DND-41 (cell line): ENCODE data around the gene ACSF3.

Source experiments
- EZH2 ChIP-seq: IDR thresholded peaks from 3 replicates; pipeline ENCODE4 v1.6.1; 2012; ENCODE audit warnings: borderline replicate concordance, low read depth, mild to moderate bottlenecking, moderate library complexity, low read length, inconsistent platforms; ENCODE audit not compliant: severe bottlenecking
- TF ChIP-seq, protein P1 (sequence below): IDR thresholded peaks from 2 replicates; pipeline ENCODE4 v1.5.1; 2012; ENCODE audit warnings: borderline replicate concordance, low read length, moderate library complexity, mild to moderate bottlenecking; ENCODE audit not compliant: poor library complexity, severe bottlenecking; ENCODE audit errors: extremely low read depth

DNA sequence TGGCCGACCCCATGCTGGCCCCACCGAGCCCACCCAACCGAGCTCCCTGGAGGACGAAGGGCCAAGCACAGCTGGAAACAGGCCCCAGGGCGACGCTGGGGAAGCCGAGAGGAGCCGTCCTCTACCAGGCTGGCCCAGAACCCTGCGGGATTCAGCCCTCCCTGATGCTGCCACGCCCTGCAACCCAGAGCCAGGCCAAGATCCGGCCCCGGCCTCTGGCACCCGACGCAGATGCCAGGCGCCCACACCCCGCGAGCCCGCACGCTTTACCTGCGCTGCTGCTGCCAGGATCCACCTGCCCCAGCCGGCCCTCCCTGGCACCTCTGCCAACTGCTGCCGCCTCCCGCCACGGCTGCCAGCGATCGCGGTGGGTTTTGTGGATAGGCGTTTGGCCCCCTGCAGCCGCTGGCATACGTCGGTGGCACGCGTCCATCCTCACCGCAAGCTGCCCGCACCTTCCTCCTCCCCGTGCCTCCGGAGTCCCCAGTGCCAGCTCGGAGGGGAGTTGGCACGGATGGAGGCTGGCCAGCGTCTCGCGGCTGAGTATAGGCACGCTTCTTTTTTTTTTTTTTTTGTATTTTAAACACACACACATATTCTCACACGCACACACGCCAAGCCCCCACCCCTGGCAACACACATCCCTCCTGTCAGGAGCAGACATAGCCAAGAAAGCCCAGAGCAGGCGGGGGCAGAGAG lies 41.3 kb upstream of the ACSF3 start:
- TF ChIP-seq, protein P1, sequence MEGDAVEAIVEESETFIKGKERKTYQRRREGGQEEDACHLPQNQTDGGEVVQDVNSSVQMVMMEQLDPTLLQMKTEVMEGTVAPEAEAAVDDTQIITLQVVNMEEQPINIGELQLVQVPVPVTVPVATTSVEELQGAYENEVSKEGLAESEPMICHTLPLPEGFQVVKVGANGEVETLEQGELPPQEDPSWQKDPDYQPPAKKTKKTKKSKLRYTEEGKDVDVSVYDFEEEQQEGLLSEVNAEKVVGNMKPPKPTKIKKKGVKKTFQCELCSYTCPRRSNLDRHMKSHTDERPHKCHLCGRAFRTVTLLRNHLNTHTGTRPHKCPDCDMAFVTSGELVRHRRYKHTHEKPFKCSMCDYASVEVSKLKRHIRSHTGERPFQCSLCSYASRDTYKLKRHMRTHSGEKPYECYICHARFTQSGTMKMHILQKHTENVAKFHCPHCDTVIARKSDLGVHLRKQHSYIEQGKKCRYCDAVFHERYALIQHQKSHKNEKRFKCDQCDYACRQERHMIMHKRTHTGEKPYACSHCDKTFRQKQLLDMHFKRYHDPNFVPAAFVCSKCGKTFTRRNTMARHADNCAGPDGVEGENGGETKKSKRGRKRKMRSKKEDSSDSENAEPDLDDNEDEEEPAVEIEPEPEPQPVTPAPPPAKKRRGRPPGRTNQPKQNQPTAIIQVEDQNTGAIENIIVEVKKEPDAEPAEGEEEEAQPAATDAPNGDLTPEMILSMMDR, result no peak
- TF ChIP-seq EZH2, result no peak
